ENCODE measurements around the gene ROBO3.

GRCh38 chr11:124896821-124897391, 31.7 kb downstream of the ROBO3 start:
- TF ChIP-seq CTCF (IDR thresholded peaks at IDR 0.05) (no peak), ZFX (IDR thresholded peaks at IDR 0.05; ENCODE audit: borderline replicate concordance) (no peak)

Measured in 22Rv1 (cell line).